Mucosa of stomach (tissue), 1 donor: ENCODE results near the gene XBP1.
A peak's percentile ranks its signal among the peaks of the same experiment; 100 is the strongest.

Source experiments
- H3K27me3 ChIP-seq: one replicate; pipeline ENCODE4 v1.7.0; 2013; ENCODE audit warnings: mild to moderate bottlenecking, low read length; ENCODE audit not compliant: control insufficient read depth, insufficient read depth
- H3K36me3 ChIP-seq: one replicate; pipeline ENCODE4 v1.7.0; 2013; ENCODE audit warnings: low read length; ENCODE audit not compliant: control insufficient read depth, insufficient read depth
- H3K4me1 ChIP-seq: one replicate; pipeline ENCODE4 v1.7.0; 2013; ENCODE audit warnings: mild to moderate bottlenecking, low read length; ENCODE audit not compliant: control insufficient read depth, insufficient read depth
- H3K4me3 ChIP-seq: one replicate; pipeline ENCODE4 v1.7.0; 2013; ENCODE audit warnings: low read length
- H3K9ac ChIP-seq: one replicate; pipeline ENCODE4 v1.7.0; 2013; ENCODE audit warnings: mild to moderate bottlenecking, low read length, moderate library complexity
- H3K9me3 ChIP-seq: one replicate; pipeline ENCODE4 v1.7.0; 2013; ENCODE audit warnings: mild to moderate bottlenecking, low read length, moderate library complexity; ENCODE audit not compliant: control insufficient read depth
- donor health status: Pancreatic carcinoma.

Gene XBP1

DNA sequence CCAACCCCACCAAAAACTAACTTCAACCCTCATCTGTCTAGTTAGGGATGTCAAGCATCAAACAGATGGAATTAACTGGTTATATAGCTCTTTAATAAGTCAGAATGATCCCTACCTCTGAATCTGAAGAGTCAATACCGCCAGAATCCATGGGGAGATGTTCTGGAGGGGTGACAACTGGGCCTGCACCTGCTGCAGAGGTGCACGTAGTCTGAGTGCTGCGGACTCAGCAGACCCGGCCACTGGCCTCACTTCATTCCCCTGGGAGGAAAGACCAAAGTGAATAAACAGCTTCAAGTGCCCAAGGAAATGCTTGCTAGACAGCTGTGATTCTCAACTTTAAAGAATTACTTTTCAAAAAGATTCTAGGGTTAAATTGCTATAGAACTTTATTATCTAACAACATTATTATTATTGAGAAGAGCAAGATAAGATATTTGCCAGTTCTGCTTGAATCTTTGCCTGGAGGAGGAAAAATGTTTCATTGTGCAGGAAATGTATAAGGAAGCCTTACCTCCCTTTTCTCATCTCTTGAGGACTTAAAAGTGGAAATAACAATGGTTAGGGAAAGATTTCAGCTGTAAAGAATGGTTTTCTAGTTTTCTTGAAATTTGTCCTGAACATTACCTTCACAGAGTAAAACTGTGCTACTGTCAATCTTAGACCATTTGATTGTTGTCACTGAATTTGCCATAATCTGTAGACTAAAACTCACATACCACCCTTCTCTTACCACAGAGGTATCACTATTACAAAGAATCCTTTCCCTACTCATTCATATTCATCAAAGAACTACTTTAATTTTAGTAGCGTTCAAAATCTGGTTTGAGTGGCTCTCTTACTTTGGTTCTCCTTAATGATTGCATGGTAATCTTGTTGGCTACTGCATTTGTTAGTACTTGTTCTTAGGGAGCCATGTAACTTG, 4.2 kb downstream of the XBP1 start:
- Histone ChIP-seq H3K36me3 (peaks cover 31% of the 10 kb centered on the region), H3K4me3 (no peak overlapping the region), H3K4me1 (peaks cover 27% of the 10 kb centered on the region), H3K27me3 (no peaks in the 10 kb centered on the region), H3K9ac (peak overlapping the region; percentile 10), H3K9me3 (no peaks in the 10 kb centered on the region)

DNA sequence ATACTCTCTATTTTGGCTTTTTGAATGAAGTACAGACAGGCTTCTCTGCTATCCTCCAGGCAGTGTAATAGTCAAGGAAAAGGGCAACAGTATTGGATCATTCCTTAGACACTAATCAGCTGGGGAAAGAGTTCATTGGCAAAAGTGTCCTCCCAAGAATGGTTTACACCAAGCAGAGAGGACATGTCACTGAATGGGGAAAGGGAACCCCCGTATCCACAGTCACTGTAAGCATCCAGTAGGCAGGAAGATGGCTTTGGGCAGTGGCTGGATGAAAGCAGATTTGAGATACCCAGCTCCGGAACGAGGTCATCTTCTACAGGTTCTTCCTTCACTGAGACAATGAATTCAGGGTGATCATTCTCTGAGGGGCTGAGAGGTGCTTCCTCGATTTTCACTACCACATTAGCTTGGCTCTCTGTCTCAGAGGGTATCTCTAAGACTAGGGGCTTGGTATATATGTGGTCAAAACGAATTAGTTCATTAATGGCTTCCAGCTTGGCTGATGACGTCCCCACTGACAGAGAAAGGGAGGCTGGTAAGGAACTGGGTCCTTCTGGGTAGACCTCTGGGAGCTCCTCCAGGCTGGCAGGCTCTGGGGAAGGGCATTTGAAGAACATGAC, 5.2 kb downstream of the XBP1 start:
- Histone ChIP-seq H3K36me3 (peaks cover 31% of the 10 kb centered on the region), H3K27me3 (no peaks in the 10 kb centered on the region), H3K4me3 (no peak overlapping the region), H3K4me1 (peaks cover 27% of the 10 kb centered on the region), H3K9me3 (no peaks in the 10 kb centered on the region), H3K9ac (peak overlapping the region; percentile 45)

DNA sequence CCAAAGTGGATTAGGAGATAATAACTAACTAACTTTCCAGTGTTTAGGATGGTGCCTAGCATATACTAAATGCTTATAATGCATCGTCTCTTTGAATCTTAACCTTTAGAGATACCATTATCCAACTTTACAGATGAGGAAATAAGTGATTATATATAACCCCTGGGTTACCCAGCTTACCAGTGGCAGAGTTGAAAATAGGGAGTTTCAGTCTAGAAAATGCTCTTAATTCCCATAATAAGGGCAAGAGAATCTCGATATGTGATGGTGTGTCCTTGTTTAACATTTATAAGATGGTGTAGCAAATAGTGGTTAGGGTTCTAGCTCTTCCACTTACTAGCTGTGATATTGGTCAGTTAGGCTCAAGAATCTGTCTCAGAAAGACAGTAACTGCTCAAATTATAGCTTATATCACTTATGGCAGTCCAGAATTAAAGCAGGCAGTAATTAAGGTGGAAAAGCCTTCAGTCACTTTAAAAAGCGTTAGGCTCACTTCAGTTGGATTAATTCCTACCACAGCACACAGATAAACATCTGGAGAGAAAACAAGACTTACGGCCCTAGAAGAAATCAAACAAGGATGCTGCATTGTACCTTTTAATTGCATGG, 6.3 kb downstream of the XBP1 start:
- H3K27me3 ChIP-seq = no peaks in the 10 kb centered on the region
- no peak overlapping the region for H3K9ac ChIP-seq
- H3K36me3 ChIP-seq = peaks cover 31% of the 10 kb centered on the region

DNA sequence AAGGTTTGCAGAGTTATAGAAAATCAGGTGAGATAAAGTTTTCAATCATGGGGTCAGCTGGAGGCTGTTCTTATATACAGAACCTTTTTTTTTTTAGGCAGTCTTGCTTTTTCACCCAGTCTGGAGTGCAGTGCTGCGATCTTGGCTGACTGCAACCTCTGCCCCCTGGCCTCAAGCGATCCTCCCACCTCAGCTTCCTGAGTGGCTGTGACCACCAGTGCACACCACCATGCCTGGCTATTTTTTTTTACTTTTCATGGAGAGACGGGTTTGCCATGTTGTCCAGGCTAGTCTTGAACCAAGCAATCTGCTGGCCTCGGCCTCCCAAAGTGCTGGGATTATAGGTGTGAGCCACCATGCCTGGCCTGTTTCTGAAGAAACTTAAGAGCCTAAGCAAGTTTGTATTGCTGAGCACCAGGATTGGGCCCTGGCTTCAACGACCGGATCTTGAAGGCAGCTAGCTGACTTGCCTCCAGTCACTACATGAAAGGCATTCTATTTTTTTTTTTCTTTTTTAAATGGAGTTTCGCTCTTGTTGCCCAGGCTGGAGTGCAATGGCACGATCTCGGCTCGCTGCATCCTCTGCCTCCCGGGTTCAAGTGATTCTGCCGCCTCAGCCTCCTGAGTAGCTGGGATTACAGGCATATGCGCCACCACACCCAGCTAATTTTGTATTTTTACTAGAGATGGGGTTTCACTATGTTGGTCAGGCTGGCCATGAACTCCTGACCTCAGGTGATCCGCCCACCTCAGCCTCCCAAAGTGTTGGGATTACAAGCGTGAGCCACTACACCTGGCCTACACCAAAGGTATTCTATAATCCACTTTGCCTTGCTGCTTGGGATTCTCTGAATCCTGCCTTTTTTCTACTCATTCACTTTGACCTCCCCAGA, 7.6 kb downstream of the XBP1 start:
- H3K9ac ChIP-seq = no peak overlapping the region
- no peak overlapping the region for H3K4me3 ChIP-seq
- peaks cover 26% of the 10 kb centered on the region for H3K36me3 ChIP-seq
- H3K9me3 ChIP-seq = no peaks in the 10 kb centered on the region
- H3K27me3 ChIP-seq = no peaks in the 10 kb centered on the region
- peaks cover 27% of the 10 kb centered on the region for H3K4me1 ChIP-seq

More for the DNA sequence above, 6.3 kb downstream of the XBP1 start:
- Histone ChIP-seq H3K4me3 (no peak overlapping the region), H3K4me1 (peaks cover 27% of the 10 kb centered on the region), H3K9me3 (no peaks in the 10 kb centered on the region)

DNA sequence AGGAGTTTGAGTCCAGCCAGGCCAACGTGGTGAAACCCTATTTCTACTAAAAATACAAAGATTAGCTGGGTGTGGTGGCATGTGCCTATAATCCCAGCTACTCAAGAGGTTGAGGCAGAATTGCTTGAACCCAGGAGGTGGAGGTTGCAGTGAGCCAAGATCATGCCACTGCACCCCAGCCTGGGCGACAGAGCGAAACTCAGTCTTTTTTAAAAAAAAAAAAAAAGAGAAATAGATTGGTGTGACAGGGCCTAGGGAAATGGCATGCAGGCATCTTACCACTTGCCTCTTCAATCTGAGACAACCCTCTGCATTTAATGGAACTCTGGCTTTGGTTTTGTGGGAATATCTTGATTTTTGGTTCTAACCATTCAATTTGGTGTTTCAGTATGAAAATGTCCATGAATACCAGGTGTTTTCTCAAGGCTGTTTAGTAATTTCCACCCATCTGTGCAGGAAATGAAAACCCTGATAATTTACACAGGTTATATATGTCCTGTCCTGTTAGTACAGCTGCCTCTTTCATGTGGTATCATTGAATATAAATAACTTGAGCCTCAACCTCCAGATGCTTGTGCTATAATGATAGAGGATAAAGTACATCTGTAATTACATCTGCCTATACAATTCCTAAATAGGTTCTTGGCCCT, 8.4 kb downstream of the XBP1 start:
- no peak overlapping the region for H3K4me3 ChIP-seq
- peaks cover 22% of the 10 kb centered on the region for H3K4me1 ChIP-seq
- H3K27me3 ChIP-seq = no peaks in the 10 kb centered on the region
- peaks cover 24% of the 10 kb centered on the region for H3K36me3 ChIP-seq
- H3K9ac ChIP-seq = no peak overlapping the region
- no peaks in the 10 kb centered on the region for H3K9me3 ChIP-seq

DNA sequence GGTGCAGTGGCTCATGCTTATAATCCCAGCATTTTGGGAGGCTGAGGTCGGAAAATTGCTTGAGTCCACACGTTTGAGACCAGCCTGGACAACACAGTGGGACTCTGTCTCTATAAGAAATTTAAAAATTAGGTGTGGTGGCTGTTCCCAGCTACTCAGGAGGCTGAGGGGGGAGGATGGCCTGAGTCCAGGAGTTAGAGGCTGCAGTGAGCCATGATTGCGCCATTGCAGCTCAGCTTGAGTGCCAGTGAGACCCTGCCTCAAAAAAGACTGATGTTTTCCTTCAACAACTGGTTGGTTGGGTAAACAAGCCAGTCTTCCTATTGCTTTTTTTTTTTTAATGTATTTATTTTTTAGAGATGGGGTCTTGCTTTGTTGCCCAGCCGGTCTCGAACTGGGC, 9.2 kb downstream of the XBP1 start:
- Histone ChIP-seq H3K27me3 (no peaks in the 10 kb centered on the region), H3K36me3 (peaks cover 16% of the 10 kb centered on the region), H3K9me3 (no peaks in the 10 kb centered on the region), H3K4me1 (peaks cover 14% of the 10 kb centered on the region), H3K4me3 (no peak overlapping the region), H3K9ac (no peak overlapping the region)

DNA sequence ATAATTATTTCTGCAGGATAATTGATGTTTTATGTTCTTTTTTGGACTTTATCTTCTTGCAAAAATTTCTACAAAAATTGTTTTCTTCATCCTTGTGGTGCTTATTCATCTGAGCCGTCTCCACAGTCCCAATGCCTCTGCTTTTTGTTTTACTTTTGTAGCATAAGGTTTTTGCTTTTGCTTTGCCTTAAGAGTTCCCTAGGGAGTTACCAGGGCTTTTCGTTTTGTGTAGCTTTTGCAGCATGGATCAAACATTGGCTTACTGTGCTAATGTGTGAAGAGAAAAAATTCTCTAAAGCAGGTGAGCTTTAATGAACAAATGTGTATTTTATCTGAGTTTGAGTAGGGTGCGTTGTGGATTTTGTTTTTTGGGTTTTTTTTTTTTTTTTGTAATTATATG, 11.8 kb downstream of the XBP1 start:
- peaks cover 6% of the 10 kb centered on the region for H3K4me1 ChIP-seq
- H3K27me3 ChIP-seq = no peaks in the 10 kb centered on the region
- no peaks in the 10 kb centered on the region for H3K9me3 ChIP-seq
- no peaks in the 10 kb centered on the region for H3K36me3 ChIP-seq
- no peak overlapping the region for H3K4me3 ChIP-seq
- no peak overlapping the region for H3K9ac ChIP-seq

DNA sequence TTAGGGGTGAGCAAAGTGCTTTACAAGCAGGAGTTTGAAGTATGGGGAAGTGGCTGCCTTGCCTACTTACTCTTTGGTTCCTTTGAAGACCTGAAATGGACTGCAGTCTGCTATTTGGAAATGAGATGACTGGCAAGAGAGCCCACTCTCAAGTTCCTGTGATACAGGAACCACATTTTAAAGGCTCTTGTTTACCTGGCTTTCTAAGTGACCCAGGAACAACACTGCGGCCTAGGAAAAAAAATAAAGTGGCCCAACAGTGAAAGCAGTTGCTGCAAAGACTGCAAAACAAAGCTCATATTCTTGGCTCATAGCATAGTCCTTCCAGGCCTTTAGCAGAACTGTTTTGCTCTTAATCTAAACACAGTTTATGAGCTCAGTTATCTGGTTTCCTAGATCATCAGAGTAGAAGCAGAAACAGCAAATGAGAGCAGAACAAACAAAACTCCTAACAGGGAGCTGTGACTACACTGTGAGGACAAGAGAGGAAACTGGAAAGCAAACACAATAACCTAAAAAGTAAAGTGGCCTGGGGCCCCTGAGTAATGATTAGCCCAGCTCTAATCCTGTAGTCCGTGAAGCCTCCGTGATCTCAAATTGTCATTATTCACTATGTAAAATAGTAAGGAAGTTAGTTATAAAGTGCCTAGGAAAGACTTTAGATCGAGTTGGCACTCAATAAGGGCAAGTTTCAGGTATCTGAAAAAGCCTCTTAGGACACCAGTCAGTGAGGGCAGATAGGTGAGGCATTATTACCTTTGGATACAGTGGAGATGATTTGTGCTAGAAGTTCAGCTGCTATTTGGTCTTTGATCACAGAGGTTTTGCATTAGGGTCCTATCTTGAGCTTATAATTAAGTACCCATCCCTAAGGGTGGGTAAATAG, 16.3 kb downstream of the XBP1 start:
- peaks cover 3% of the 10 kb centered on the region for H3K36me3 ChIP-seq
- peak overlapping the region; percentile 22 for H3K9ac ChIP-seq
- no peak overlapping the region for H3K4me3 ChIP-seq
- H3K27me3 ChIP-seq = no peaks in the 10 kb centered on the region
- H3K4me1 ChIP-seq = peaks cover 6% of the 10 kb centered on the region
- H3K9me3 ChIP-seq = no peaks in the 10 kb centered on the region

DNA sequence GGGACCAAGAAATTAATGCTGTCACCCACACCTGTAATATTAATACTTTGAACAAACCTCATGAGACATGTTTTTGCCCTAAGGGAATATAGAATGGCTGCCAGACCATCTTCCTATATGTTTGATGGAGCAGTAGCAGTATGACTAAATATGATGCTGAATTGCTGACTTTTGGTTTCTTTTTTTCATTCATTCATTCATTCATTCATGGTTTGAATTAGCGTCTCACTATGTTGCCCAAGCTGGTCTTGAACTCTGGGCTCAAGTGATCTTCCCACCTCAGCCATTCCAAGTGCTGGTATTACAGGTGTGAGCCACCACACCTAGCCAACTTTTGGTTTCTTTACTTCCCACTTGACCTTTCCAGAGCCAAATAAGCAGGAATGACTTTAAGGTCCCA, 20.1 kb downstream of the XBP1 start:
- H3K4me3 ChIP-seq = no peak overlapping the region
- no peaks in the 10 kb centered on the region for H3K27me3 ChIP-seq
- peaks cover 6% of the 10 kb centered on the region for H3K4me1 ChIP-seq
- no peak overlapping the region for H3K9ac ChIP-seq
- H3K9me3 ChIP-seq = no peaks in the 10 kb centered on the region
- H3K36me3 ChIP-seq = peaks cover 3% of the 10 kb centered on the region

DNA sequence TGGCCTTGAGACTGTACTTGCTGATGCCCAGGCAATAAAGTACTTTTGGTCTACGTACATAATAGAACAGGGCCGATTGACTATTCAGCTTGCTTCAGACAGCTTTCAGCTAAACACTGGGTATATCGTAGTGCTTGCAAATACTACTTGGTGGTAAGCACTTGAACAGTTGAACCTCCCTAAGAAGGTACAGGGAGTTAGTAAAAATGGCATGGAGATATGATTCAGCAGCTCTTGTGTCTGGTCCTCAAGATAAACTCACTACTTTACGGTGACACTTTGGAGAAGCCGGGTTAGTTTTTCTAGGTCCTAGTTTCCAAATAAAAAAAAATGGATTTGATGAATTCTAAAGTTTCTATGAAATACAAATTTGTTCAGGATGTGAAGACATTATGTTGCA, 20.5 kb downstream of the XBP1 start:
- no peak overlapping the region for H3K9ac ChIP-seq
- H3K4me3 ChIP-seq = no peak overlapping the region
- H3K36me3 ChIP-seq = peaks cover 3% of the 10 kb centered on the region
- H3K9me3 ChIP-seq = no peaks in the 10 kb centered on the region
- H3K27me3 ChIP-seq = no peaks in the 10 kb centered on the region
- peaks cover 6% of the 10 kb centered on the region for H3K4me1 ChIP-seq
